ENCODE data around the gene PTF1A. TPM values are rescaled to one million over a fixed set of nuclear protein-coding genes. Genes with fewer than 3 reads are reported as not detected.

The PTF1A gene
- polyA plus RNA-seq, 1 of the 3 experiments (the other 2 are of a cell fraction) = not detected

- no peaks in the 10 kb centered on the region for H3F3A ChIP-seq (replicated peaks; ENCODE audit: insufficient read depth)
- H3K9ac ChIP-seq = no peak overlapping the region
- peaks cover 7% of the 10 kb centered on the region; the same call in 1 of the 2 replicates for H3K27me3 ChIP-seq (ENCODE audit: insufficient read depth)
- H3K9me3 ChIP-seq = no peaks in the 10 kb centered on the region
- TF ChIP-seq EP300 (IDR thresholded peaks at IDR 0.05; ENCODE audit: borderline replicate concordance in 1 of 2, low read depth in 1 of 2, low read length in 1 of 2) = no peak
- no peak for TF ChIP-seq MEF2A (IDR thresholded peaks at IDR 0.05; ENCODE audit: borderline replicate concordance, low read depth)
- TF ChIP-seq TAF1 (IDR thresholded peaks at IDR 0.05; ENCODE audit: borderline replicate concordance, low read depth, low read length) = no peak
- no peak for TF ChIP-seq SIN3A (IDR thresholded peaks at IDR 0.05; ENCODE audit: borderline replicate concordance, low read depth, low read length)
- no peak for TF ChIP-seq RCOR1 (IDR thresholded peaks at IDR 0.05; ENCODE audit: low read length)
- no peak for TF ChIP-seq POLR2AphosphoS5 (IDR thresholded peaks at IDR 0.05; ENCODE audit: low read depth, low read length)
- TF ChIP-seq TCF12 (IDR thresholded peaks at IDR 0.05) = no peak
- H3K4me3 ChIP-seq (ENCODE audit: low read depth in 2 of 2, low read length in 1 of 2) = no peak overlapping the region
- no peak overlapping the region for H3K27ac ChIP-seq (ENCODE audit: low read depth in 2 of 2, low read length in 1 of 2)
- no peaks in the 10 kb centered on the region for H3K79me2 ChIP-seq (ENCODE audit: insufficient read depth)
- H2AFZ ChIP-seq (ENCODE audit: low read depth) = no peak overlapping the region
- H4K20me1 ChIP-seq (ENCODE audit: insufficient read depth) = no peaks in the 10 kb centered on the region
- no peak overlapping the region for H3K4me2 ChIP-seq
- no peaks in the 10 kb centered on the region for H3K36me3 ChIP-seq (replicated peaks in 1 of 2; ENCODE audit: control insufficient read depth in 1 of 2, insufficient read depth in 2 of 2, low read length in 1 of 2)
- 59% methylated on average over 8 of the region's 14 CpGs for WGBS (ENCODE audit: low lambda C conversion rate)
- peaks cover 0 to 3% of the 10 kb centered on the region in 2 experiments; a peak in 1 of 4 replicates for H3K4me1 ChIP-seq (ENCODE audit: control insufficient read depth in 1 of 2, insufficient read depth in 2 of 2, low read depth in 1 of 2, low read length in 1 of 2)
- DNase-seq = no peak
- no peaks in the 10 kb centered on the region for H3K9me2 ChIP-seq
- POLR2A ChIA-PET = no interaction called here
- CTCF ChIA-PET = interaction anchor here (0.7 to 9.9 kb wide), 48 partner anchors 9 to 1361 kb away, joined by 3 to 208 read pairs (median 7); no protein-coding TSS in a partner anchor
Measured at GRCh38 chr10:23157239-23157681, 34.9 kb upstream of the PTF1A start.

- no peaks in the 10 kb centered on the region for H3K36me3 ChIP-seq (replicated peaks in 1 of 2; ENCODE audit: control insufficient read depth in 1 of 2, insufficient read depth in 2 of 2, low read length in 1 of 2)
- no peaks in the 10 kb centered on the region for H3F3A ChIP-seq (replicated peaks; ENCODE audit: insufficient read depth)
- no peaks in the 10 kb centered on the region for H4K20me1 ChIP-seq (ENCODE audit: insufficient read depth)
- H3K9me2 ChIP-seq = no peaks in the 10 kb centered on the region
- peak; percentile 70 for DNase-seq
- TF ChIP-seq ELF1 (IDR thresholded peaks at IDR 0.05) = no peak
- TF ChIP-seq GABPA (IDR thresholded peaks at IDR 0.05; ENCODE audit: low read depth) = no peak
- TF ChIP-seq TEAD4 (IDR thresholded peaks at IDR 0.05; ENCODE audit: borderline replicate concordance, insufficient read depth) = no peak
- peak; percentile 58 for TF ChIP-seq RAD21 (IDR thresholded peaks at IDR 0.05; ENCODE audit: low read length)
- no peak for TF ChIP-seq NRF1 (IDR thresholded peaks at IDR 0.05; ENCODE audit: low read depth, low read length)
- peak; percentile 28 for TF ChIP-seq CHD2 (IDR thresholded peaks at IDR 0.05; ENCODE audit: low read length, partially characterized antibody)
- TF ChIP-seq RFX5 (IDR thresholded peaks at IDR 0.05; ENCODE audit: low read length) = no peak
- no peak for TF ChIP-seq EP300 (IDR thresholded peaks at IDR 0.05; ENCODE audit: borderline replicate concordance in 1 of 2, low read depth in 1 of 2, low read length in 1 of 2)
- no peak for TF ChIP-seq FOSL2 (IDR thresholded peaks at IDR 0.05; ENCODE audit: borderline replicate concordance, low read depth)
- no peak for TF ChIP-seq TCF12 (IDR thresholded peaks at IDR 0.05)
- H3K27me3 ChIP-seq (ENCODE audit: insufficient read depth) = peaks cover 7% of the 10 kb centered on the region; the same call in 1 of the 2 replicates
- H3K27ac ChIP-seq (ENCODE audit: low read depth in 2 of 2, low read length in 1 of 2) = no peak overlapping the region
- 46% methylated on average over 12 of the region's 12 CpGs for WGBS (ENCODE audit: low lambda C conversion rate)
- 0 out of 2 replicates have a peak overlapping the region, but pooled peaks have one; percentile 7 for H2AFZ ChIP-seq (ENCODE audit: low read depth)
- ChIA-PET CTCF (interaction anchor here (0.6 to 9.9 kb wide), 106 partner anchors 8 to 1784 kb away, joined by 3 to 208 read pairs (median 5); partner anchors contain the start of gene PTF1A), POLR2A (no interaction called here)
- no peaks in the 10 kb centered on the region for H3K79me2 ChIP-seq (ENCODE audit: insufficient read depth)
- peaks cover 0 to 3% of the 10 kb centered on the region in 2 experiments; a peak in 1 of 4 replicates for H3K4me1 ChIP-seq (ENCODE audit: control insufficient read depth in 1 of 2, insufficient read depth in 2 of 2, low read depth in 1 of 2, low read length in 1 of 2)
- H3K4me2 ChIP-seq = peak overlapping the region; percentile 68
- H3K9ac ChIP-seq = no peak overlapping the region
- H3K4me3 ChIP-seq (ENCODE audit: low read depth in 2 of 2, low read length in 1 of 2) = peak overlapping the region; percentile 25 to 49; a peak in 3 of 4 replicates
- no peaks in the 10 kb centered on the region for H3K9me3 ChIP-seq
Measured at GRCh38 chr10:23157691-23158369, 34.3 kb upstream of the PTF1A start.
